ENCODE results near the gene DIS3L2. TPM values are rescaled to one million over a fixed set of nuclear protein-coding genes. Genes with fewer than 3 reads are reported as not detected.

The DIS3L2 gene, protein sequence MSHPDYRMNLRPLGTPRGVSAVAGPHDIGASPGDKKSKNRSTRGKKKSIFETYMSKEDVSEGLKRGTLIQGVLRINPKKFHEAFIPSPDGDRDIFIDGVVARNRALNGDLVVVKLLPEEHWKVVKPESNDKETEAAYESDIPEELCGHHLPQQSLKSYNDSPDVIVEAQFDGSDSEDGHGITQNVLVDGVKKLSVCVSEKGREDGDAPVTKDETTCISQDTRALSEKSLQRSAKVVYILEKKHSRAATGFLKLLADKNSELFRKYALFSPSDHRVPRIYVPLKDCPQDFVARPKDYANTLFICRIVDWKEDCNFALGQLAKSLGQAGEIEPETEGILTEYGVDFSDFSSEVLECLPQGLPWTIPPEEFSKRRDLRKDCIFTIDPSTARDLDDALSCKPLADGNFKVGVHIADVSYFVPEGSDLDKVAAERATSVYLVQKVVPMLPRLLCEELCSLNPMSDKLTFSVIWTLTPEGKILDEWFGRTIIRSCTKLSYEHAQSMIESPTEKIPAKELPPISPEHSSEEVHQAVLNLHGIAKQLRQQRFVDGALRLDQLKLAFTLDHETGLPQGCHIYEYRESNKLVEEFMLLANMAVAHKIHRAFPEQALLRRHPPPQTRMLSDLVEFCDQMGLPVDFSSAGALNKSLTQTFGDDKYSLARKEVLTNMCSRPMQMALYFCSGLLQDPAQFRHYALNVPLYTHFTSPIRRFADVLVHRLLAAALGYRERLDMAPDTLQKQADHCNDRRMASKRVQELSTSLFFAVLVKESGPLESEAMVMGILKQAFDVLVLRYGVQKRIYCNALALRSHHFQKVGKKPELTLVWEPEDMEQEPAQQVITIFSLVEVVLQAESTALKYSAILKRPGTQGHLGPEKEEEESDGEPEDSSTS
- 26.7 to 32.5 TPM (median 28.5 TPM) in 3 replicates for total RNA-seq (2021)
- percentile 62 among the genes with signal in this experiment for Bru-seq, nascent RNA
- long read RNA-seq, experiment 1, transcript DIS3L2-202 (21 exons, 3,501 nt): major isoform, 26 of 48 reads
- long read RNA-seq, experiment 1, partial matches to known transcripts: 7 of 48 reads
- long read RNA-seq, experiment 1, other reads (novel, unspliced or antisense): 12 of 48 reads
- long read RNA-seq, experiment 2, partial matches to known transcripts: 7 of 20 reads
- long read RNA-seq, experiment 2, other reads (novel, unspliced or antisense): 9 of 20 reads
- long read RNA-seq, experiment 3, partial matches to known transcripts: 0 of 3 reads
- long read RNA-seq, experiment 3, other reads (novel, unspliced or antisense): 1 of 3 reads

DNA sequence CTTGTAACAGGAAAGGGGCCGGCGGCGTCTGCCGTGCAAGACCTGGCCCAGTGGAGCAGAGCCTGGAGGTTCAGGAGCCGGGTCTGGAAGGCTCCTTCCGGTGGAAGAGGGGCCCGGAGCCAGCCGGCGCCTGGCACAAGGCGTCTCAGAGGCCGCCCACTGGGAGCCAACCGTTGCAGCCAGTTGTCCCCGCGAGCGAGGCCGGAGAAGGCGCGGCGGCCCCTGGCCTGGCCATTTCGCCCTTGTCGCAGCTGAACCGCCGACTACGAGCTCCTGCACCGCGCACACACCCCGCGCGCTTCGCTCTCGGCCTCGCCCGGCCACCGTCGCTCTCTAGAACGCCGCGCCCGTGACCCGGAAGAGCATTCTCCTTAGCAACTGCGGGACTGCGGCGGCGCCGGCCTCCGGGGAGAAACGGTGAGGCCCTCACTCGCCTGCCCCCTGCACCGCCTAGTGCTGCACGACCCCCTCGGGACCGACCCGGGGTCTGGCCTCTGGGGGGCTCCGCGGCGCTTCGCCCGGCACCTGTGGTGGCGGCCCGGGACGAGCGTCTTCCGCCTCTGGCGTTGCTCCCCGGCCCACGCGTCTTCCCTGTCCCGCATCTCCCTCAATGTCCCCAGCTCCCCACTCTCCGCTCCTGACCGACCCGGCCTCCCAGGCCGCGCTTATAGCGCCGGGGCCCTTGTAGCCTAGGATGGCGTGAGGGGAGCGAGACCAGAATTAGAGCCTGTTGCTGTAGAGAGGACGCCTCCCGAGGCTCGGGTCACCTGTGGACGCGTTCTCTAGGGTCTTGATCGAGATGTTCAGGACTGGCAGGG, at the start of gene DIS3L2:
Gene DIS3L2 (plus strand): TSS at position 365 of the 818 bp plus-strand sequence. CDS start 53,215 bp downstream, outside the sequence.
- ATAC-seq (peak; percentile 89), DNase-seq (ENCODE audit: low spot score) (peak; percentile 75)
- ChIA-PET CTCF (interaction anchor here (2.9 kb wide), 1 partner anchor 36 kb away, joined by 10 read pairs; the partner anchor contains the start of gene NPPC), POLR2A (interaction anchor here (0.7 to 1.0 kb wide), 2 partner anchors 31 to 137 kb away, joined by 3 to 4 read pairs; no protein-coding TSS in a partner anchor)
- Mint-ChIP-seq H3K36me3 (no peaks in the 10 kb centered on the region), H3K4me3 (peak within 1 kb of the TSS; percentile 79), H3K4me1 (peaks cover 8% of the 10 kb centered on the region), H3K9me3 (peaks cover 6% of the 10 kb centered on the region), H3K27ac (peak within 1 kb of the TSS; percentile 74), H3K27me3 (ENCODE audit: low read depth) (peaks cover 12% of the 10 kb centered on the region)
- no peak for TF ChIP-seq NR3C1 (CRISPR knock-in tag; conservative IDR thresholded peaks at IDR 0.05; ENCODE audit: low read depth)
- 0 out of 2 replicates have a peak, but pooled peaks have one; percentile 12 for TF ChIP-seq ATF1 (CRISPR knock-in tag; IDR thresholded peaks at IDR 0.05)
- TF ChIP-seq, protein P1, sequence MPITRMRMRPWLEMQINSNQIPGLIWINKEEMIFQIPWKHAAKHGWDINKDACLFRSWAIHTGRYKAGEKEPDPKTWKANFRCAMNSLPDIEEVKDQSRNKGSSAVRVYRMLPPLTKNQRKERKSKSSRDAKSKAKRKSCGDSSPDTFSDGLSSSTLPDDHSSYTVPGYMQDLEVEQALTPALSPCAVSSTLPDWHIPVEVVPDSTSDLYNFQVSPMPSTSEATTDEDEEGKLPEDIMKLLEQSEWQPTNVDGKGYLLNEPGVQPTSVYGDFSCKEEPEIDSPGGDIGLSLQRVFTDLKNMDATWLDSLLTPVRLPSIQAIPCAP (CRISPR knock-in tag; IDR thresholded peaks at IDR 0.05): peak; percentile 68; the same call in 1 of the 2 replicates
- TF ChIP-seq TEAD1 (CRISPR knock-in tag; IDR thresholded peaks at IDR 0.05): peak; percentile 63; the same call in 1 of the 2 replicates
- no peak for TF ChIP-seq CBFB (CRISPR knock-in tag; IDR thresholded peaks at IDR 0.05; ENCODE audit: low read depth)
- TF ChIP-seq, protein P2, sequence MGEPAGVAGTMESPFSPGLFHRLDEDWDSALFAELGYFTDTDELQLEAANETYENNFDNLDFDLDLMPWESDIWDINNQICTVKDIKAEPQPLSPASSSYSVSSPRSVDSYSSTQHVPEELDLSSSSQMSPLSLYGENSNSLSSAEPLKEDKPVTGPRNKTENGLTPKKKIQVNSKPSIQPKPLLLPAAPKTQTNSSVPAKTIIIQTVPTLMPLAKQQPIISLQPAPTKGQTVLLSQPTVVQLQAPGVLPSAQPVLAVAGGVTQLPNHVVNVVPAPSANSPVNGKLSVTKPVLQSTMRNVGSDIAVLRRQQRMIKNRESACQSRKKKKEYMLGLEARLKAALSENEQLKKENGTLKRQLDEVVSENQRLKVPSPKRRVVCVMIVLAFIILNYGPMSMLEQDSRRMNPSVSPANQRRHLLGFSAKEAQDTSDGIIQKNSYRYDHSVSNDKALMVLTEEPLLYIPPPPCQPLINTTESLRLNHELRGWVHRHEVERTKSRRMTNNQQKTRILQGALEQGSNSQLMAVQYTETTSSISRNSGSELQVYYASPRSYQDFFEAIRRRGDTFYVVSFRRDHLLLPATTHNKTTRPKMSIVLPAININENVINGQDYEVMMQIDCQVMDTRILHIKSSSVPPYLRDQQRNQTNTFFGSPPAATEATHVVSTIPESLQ (CRISPR knock-in tag; IDR thresholded peaks at IDR 0.05): no peak
- TF ChIP-seq, protein P3, sequence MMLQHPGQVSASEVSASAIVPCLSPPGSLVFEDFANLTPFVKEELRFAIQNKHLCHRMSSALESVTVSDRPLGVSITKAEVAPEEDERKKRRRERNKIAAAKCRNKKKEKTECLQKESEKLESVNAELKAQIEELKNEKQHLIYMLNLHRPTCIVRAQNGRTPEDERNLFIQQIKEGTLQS (CRISPR knock-in tag; conservative IDR thresholded peaks at IDR 0.05): no peak
- TF ChIP-seq, protein P4, sequence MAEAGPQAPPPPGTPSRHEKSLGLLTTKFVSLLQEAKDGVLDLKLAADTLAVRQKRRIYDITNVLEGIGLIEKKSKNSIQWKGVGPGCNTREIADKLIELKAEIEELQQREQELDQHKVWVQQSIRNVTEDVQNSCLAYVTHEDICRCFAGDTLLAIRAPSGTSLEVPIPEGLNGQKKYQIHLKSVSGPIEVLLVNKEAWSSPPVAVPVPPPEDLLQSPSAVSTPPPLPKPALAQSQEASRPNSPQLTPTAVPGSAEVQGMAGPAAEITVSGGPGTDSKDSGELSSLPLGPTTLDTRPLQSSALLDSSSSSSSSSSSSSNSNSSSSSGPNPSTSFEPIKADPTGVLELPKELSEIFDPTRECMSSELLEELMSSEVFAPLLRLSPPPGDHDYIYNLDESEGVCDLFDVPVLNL (CRISPR knock-in tag; IDR thresholded peaks at IDR 0.05; ENCODE audit: borderline replicate concordance, low read depth): 0 out of 2 replicates have a peak, but pooled peaks have one; percentile 66
- no peak for TF ChIP-seq ESRRA (CRISPR knock-in tag; IDR thresholded peaks at IDR 0.05; ENCODE audit: borderline replicate concordance)
- TF ChIP-seq, protein P5, sequence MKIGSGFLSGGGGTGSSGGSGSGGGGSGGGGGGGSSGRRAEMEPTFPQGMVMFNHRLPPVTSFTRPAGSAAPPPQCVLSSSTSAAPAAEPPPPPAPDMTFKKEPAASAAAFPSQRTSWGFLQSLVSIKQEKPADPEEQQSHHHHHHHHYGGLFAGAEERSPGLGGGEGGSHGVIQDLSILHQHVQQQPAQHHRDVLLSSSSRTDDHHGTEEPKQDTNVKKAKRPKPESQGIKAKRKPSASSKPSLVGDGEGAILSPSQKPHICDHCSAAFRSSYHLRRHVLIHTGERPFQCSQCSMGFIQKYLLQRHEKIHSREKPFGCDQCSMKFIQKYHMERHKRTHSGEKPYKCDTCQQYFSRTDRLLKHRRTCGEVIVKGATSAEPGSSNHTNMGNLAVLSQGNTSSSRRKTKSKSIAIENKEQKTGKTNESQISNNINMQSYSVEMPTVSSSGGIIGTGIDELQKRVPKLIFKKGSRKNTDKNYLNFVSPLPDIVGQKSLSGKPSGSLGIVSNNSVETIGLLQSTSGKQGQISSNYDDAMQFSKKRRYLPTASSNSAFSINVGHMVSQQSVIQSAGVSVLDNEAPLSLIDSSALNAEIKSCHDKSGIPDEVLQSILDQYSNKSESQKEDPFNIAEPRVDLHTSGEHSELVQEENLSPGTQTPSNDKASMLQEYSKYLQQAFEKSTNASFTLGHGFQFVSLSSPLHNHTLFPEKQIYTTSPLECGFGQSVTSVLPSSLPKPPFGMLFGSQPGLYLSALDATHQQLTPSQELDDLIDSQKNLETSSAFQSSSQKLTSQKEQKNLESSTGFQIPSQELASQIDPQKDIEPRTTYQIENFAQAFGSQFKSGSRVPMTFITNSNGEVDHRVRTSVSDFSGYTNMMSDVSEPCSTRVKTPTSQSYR (CRISPR knock-in tag; IDR thresholded peaks at IDR 0.05): peak; percentile 22; the same call in 1 of the 2 replicates
- TF ChIP-seq ZNF121 (CRISPR knock-in tag; IDR thresholded peaks at IDR 0.05): no peak
- peak; percentile 52; the same call in 1 of the 2 replicates for TF ChIP-seq CREM (CRISPR knock-in tag; IDR thresholded peaks at IDR 0.05)
- peak; percentile 52; the same call in 1 of the 2 replicates for TF ChIP-seq NFE2L1 (CRISPR knock-in tag; IDR thresholded peaks at IDR 0.05)
- 0 out of 2 replicates have a peak, but pooled peaks have one; percentile 24 for TF ChIP-seq ZNF423 (CRISPR knock-in tag; IDR thresholded peaks at IDR 0.05)
- no peak for TF ChIP-seq HMGA2 (CRISPR knock-in tag; IDR thresholded peaks at IDR 0.05)
- peak; percentile 27; the same call in 1 of the 2 replicates for TF ChIP-seq KAT7 (CRISPR knock-in tag; IDR thresholded peaks at IDR 0.05; ENCODE audit: borderline replicate concordance)
- TF ChIP-seq, protein P6, sequence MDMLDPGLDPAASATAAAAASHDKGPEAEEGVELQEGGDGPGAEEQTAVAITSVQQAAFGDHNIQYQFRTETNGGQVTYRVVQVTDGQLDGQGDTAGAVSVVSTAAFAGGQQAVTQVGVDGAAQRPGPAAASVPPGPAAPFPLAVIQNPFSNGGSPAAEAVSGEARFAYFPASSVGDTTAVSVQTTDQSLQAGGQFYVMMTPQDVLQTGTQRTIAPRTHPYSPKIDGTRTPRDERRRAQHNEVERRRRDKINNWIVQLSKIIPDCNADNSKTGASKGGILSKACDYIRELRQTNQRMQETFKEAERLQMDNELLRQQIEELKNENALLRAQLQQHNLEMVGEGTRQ (CRISPR knock-in tag; IDR thresholded peaks at IDR 0.05): peak; percentile 69; the same call in 1 of the 2 replicates
- TF ChIP-seq, protein P7, sequence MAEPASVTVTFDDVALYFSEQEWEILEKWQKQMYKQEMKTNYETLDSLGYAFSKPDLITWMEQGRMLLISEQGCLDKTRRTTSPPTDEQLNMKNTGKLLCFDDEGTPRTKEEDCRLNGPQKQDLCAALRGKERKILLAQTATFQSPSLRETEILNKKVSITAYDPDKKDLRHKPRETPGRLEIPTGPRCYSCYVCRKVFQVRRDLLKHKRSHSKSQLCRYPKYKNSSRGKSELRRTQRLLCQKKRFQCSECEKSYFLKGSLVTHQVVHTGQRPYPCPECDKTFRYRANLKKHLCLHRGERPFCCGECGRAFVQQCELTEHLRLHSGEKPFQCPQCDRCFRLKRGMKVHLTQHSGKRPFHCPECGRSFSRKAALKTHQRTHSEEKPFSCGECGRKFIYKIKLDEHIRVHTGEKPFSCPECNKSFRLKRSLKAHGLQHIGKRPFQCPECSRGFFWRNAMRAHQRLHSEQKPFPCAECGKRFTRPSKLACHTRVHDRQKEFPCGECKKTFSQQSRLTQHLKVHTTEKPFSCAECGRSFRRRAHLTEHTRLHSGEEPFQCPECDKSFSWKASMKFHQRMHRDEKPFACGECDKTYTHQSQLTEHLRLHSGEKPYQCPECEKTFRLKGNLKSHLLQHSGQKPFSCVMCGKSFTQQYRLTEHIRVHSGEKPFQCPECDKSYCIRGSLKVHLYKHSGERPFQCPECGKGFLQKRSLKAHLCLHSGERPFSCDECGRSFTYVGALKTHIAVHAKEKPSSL (CRISPR knock-in tag; conservative IDR thresholded peaks at IDR 0.05): no peak
- TF ChIP-seq NR1H2 (CRISPR knock-in tag; IDR thresholded peaks at IDR 0.05): no peak

All from WTC11 (cell line).